Measurements from ENCODE around the gene ZHX3.

ZHX3 gene

GRCh38 chr20:41276317-41276751 lies 41.2 kb downstream of the ZHX3 start:
- H3K4me3 ChIP-seq (ENCODE audit: control insufficient read depth, low read depth, low read length), result no peak overlapping the region
- no peak for DNase-seq (ENCODE audit: low read depth)
- no peak for TF ChIP-seq CTCF (IDR thresholded peaks at IDR 0.05; ENCODE audit: control insufficient read depth, insufficient read depth, low read depth, low read length, missing control alignments)

GRCh38 chr20:41275301-41275731 lies 42.2 kb downstream of the ZHX3 start:
- H3K4me3 ChIP-seq (ENCODE audit: control insufficient read depth, low read depth, low read length), result no peak overlapping the region
- no peak for TF ChIP-seq CTCF (IDR thresholded peaks at IDR 0.05; ENCODE audit: control insufficient read depth, insufficient read depth, low read depth, low read length, missing control alignments)
- no peak for DNase-seq (ENCODE audit: low read depth)

- TF ChIP-seq CTCF (IDR thresholded peaks at IDR 0.05; ENCODE audit: control insufficient read depth, insufficient read depth, low read depth, low read length, missing control alignments), result no peak
- DNase-seq (ENCODE audit: low read depth), result no peak
- H3K4me3 ChIP-seq (ENCODE audit: control insufficient read depth, low read depth, low read length), result no peak overlapping the region
Observed at GRCh38 chr20:41274152-41274551, 43.4 kb downstream of the ZHX3 start.

- no peak for TF ChIP-seq CTCF (IDR thresholded peaks at IDR 0.05; ENCODE audit: control insufficient read depth, insufficient read depth, low read depth, low read length, missing control alignments)
- no peak overlapping the region for H3K4me3 ChIP-seq (ENCODE audit: control insufficient read depth, low read depth, low read length)
- DNase-seq (ENCODE audit: low read depth), result no peak
Observed at GRCh38 chr20:41273445-41273844, 44.1 kb downstream of the ZHX3 start.

- no peak overlapping the region for H3K4me3 ChIP-seq (ENCODE audit: control insufficient read depth, low read depth, low read length)
- TF ChIP-seq CTCF (IDR thresholded peaks at IDR 0.05; ENCODE audit: control insufficient read depth, insufficient read depth, low read depth, low read length, missing control alignments), result no peak
- DNase-seq (ENCODE audit: low read depth), result no peak
Observed at GRCh38 chr20:41272339-41272738, 45.2 kb downstream of the ZHX3 start.

GRCh38 chr20:41268917-41269652 lies 48.4 kb downstream of the ZHX3 start:
- no peak for DNase-seq (ENCODE audit: low read depth)
- no peak for TF ChIP-seq CTCF (IDR thresholded peaks at IDR 0.05; ENCODE audit: control insufficient read depth, insufficient read depth, low read depth, low read length, missing control alignments)
- H3K4me3 ChIP-seq (ENCODE audit: control insufficient read depth, low read depth, low read length), result no peak overlapping the region

Data from AG09309 (cell line).